Omental fat pad (tissue), 4 donors: ENCODE results near the gene OR9A2. TPM values are rescaled to one million over a fixed set of nuclear protein-coding genes. Genes with fewer than 3 reads are reported as not detected.

Experiments
- ATAC-seq: fragments of 150-250 bp; one replicate; pipeline ENCODE4 v1.9.1; 2016; ENCODE audit warnings: mild to moderate bottlenecking, moderate library complexity; ENCODE audit not compliant: low FRiP score
- DNase-seq: peaks from one replicate; pipeline ENCODE4 v3.0.0-alpha.2; 2019; ENCODE audit warnings: low spot score
- total RNA-seq, 4 donors: library from RNA; depleted of rRNA; stranded (reverse); fragments of >200 nt; gene quantifications; one replicate each; pipeline ENCODE4 v1.1.0, GENCODE V29; 2016
- TF ChIP-seq, protein P1 (sequence below), 3 donors: fragments of 450-650 bp; IDR thresholded peaks; one replicate each; pipeline ENCODE4 v1.5.1; 2016 to 2017; ENCODE audit warnings: antibody characterized with exemption in 3 of 3, mild to moderate bottlenecking in 3 of 3, moderate library complexity in 2 of 3

Gene OR9A2
- total RNA-seq, 4 donors from 2014 or later, result not detected

DNA sequence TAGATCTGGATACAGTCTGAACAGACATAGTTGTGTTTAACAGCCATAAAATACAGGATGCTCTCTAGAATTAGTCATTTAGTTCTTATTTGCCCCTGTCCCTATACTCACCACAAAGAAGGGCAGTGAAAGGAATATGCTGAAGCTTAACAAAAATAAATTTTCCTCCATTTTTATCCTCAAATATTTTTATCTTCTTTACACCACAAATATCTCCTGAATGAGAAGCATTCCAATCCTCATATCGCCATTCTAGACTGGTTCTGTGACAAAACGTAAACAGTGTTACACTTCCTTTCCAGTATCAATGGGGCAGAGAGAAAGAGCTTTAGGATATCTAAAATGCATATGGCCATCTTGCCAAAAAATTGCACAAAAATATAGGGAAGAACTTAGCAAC lies 1.6 kb downstream of the OR9A2 start:
- DNase-seq, result no peak
- TF ChIP-seq, protein P1, sequence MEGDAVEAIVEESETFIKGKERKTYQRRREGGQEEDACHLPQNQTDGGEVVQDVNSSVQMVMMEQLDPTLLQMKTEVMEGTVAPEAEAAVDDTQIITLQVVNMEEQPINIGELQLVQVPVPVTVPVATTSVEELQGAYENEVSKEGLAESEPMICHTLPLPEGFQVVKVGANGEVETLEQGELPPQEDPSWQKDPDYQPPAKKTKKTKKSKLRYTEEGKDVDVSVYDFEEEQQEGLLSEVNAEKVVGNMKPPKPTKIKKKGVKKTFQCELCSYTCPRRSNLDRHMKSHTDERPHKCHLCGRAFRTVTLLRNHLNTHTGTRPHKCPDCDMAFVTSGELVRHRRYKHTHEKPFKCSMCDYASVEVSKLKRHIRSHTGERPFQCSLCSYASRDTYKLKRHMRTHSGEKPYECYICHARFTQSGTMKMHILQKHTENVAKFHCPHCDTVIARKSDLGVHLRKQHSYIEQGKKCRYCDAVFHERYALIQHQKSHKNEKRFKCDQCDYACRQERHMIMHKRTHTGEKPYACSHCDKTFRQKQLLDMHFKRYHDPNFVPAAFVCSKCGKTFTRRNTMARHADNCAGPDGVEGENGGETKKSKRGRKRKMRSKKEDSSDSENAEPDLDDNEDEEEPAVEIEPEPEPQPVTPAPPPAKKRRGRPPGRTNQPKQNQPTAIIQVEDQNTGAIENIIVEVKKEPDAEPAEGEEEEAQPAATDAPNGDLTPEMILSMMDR (IDR thresholded peaks at IDR 0.05), result no peak
- no peak for ATAC-seq

DNA sequence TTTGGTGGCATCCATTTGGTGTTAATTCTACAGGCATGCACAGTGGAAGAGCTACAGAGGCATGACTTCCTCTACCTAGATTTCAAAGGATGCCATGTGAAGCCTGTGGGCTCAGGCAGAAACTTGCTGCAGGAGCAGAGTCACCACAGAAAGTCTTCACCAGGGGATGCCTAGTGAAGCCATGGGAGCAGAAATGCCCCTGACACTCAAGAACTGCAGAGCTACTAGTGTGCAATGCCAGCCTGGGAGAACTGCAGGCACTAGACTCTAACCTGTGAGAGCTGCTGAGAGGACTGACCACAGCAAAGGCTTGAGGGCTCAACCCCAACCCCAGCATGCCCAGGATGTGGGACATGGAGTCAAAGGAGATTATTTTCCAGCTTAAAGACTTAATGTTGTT lies 3.9 kb downstream of the OR9A2 start:
- ATAC-seq, result no peak
- DNase-seq, result no peak
- TF ChIP-seq, protein P1 (IDR thresholded peaks at IDR 0.05), result no peak

DNA sequence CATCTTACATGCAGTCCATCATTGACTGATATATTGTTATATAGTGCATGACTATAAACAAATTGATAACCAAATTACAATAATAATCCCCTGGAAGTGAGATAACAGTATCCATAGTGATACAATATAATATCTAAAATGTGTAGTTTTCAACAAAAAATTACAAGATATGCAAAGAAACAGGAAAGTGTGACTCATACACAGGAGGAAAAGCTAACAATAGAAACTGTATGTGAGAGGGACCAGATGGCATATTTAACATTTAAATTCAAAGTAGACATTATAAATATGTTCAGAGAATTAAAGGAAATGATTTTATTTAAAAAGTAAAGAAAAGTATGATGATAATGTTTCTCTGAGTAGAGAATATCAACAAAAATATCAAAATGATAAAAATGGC lies 8.0 kb downstream of the OR9A2 start:
- ATAC-seq (no peak), DNase-seq (no peak)
- TF ChIP-seq, protein P1 (IDR thresholded peaks at IDR 0.05), result no peak

DNA sequence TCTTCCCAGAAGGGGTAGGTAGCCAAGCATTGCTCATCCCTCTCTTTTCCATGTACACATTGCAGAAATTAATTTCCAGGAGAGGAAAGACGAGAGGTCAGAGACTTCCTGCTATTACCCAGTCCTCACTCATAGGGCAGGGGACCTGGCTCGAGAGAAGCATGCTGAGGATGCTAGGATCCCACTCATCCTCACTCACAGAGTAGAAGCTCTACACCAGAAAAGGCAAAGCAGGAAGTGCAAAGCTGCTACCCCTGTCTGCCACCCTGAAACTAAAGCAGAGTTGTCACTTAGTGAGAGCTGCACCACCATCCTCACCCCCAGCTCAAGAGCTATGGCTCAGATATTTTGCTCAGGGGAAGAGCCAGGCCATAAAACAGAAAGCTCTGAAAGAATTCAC lies 9.9 kb downstream of the OR9A2 start:
- TF ChIP-seq, protein P1 (IDR thresholded peaks at IDR 0.05), result no peak
- peak; percentile 13 for ATAC-seq
- no peak for DNase-seq

DNA sequence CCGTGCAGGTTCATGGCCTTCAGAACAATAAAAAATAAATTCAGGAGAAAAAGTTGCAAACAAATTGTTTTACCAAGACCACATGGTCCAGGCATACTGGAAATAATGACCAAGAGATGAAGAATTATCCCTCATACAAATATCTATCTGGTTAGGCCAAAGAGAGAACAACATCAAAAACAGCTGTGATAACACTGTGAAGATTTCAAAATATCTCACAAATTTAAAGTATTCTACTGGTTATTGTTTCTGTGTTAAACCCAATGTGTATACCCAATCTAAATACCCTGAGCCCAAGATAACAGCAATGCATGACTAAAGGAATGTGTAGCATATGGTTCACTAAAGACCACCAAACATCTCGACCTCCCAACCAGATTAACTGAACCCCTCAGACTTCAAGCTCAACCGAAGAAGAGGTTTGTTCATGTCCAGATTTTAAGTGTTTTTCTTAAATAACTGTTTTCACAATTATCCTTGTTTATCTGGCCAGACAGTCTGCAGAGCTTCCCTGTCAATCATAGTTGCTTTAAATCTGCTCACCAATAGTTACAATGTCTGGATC lies 10.9 kb downstream of the OR9A2 start:
- ATAC-seq, result no peak
- TF ChIP-seq, protein P1 (IDR thresholded peaks at IDR 0.05), result no peak
- DNase-seq, result no peak

DNA sequence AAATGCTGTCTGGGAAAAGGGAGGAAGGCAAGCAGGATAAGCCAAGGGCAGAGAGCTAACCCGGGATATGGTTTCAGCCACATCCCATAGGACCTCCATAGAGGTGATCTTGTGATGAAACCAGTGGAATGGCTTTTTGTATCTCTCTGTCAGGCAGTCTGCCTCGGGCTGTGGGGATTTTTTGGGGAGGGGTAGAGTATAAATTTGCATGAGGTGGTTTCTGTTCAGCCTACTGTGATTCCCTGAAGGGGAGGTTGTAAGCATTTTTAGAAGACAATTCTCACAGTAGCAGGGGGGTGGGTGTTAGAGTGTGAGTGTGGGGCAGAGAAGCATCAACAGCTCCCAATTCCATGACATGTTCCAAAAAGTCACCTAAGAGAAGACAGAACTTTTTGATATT lies 11.8 kb downstream of the OR9A2 start:
- ATAC-seq, result no peak
- DNase-seq, result no peak
- TF ChIP-seq, protein P1 (IDR thresholded peaks at IDR 0.05), result no peak

DNA sequence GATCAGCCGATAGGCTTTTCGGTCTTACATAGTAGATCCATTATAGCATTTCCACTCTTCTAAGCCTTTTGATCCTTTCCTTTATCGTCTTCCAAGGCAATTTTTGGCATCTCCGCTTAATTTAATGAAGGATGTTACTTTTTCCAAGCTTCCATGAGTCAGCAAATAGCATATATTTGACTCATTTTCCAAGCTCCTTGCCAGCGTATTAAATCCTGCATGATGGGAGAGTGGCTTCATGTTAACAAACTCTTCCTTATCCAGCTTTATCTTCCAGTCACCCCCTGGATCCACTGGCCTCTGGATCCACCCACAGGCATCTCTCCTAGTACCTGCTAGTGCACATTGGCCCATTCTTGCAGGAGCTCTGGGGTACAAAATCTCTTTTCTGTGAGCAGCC lies 13.0 kb downstream of the OR9A2 start:
- TF ChIP-seq, protein P1 (IDR thresholded peaks at IDR 0.05), result no peak
- peak; percentile 88 for ATAC-seq

More for the DNA sequence above, 13.0 kb downstream of the OR9A2 start:
- DNase-seq, result no peak
